ENCODE results near the gene PDZD8.

The PDZD8 gene

GRCh38 chr10:117266812-117267211 is 108.4 kb downstream of the PDZD8 start:
- H3K9me2 ChIP-seq (ENCODE audit: low read depth, low read length): no peaks in the 10 kb centered on the region
- no peak overlapping the region for H3K9ac ChIP-seq (ENCODE audit: low read length)
- no peak overlapping the region for H2AFZ ChIP-seq (ENCODE audit: low read length)

GRCh38 chr10:117266400-117266799 is 108.8 kb downstream of the PDZD8 start:
- H3K4me3 ChIP-seq (ENCODE audit: low read depth, low read length, poor library complexity, severe bottlenecking): no peak overlapping the region
- H3K4me2 ChIP-seq (ENCODE audit: low read length): no peak overlapping the region
- H3K9me3 ChIP-seq (ENCODE audit: low read length): no peaks in the 10 kb centered on the region
- no peak overlapping the region for H3K9ac ChIP-seq (ENCODE audit: low read length)
- H2AFZ ChIP-seq (ENCODE audit: low read length): no peak overlapping the region
- H4K20me1 ChIP-seq (ENCODE audit: insufficient read depth, low read length): no peaks in the 10 kb centered on the region
- no peak overlapping the region for H3K27ac ChIP-seq (ENCODE audit: low read depth, low read length, poor library complexity, severe bottlenecking)
- no peaks in the 10 kb centered on the region for H3K4me1 ChIP-seq (ENCODE audit: insufficient read depth, low read length, severe bottlenecking)
- no peaks in the 10 kb centered on the region for H3K36me3 ChIP-seq (ENCODE audit: insufficient read depth, low read length)
- no peaks in the 10 kb centered on the region for H3F3A ChIP-seq (ENCODE audit: insufficient read depth, low read length)
- no peak for TF ChIP-seq EZH2 (IDR thresholded peaks at IDR 0.05; ENCODE audit: borderline replicate concordance, low read length)
- TF ChIP-seq CTCF (IDR thresholded peaks at IDR 0.05; ENCODE audit: low read length): no peak
- H3K79me2 ChIP-seq (ENCODE audit: insufficient read depth, low read length): no peaks in the 10 kb centered on the region
- no peaks in the 10 kb centered on the region for H3K27me3 ChIP-seq (ENCODE audit: insufficient read depth, low read length)
- no peaks in the 10 kb centered on the region for H3K9me2 ChIP-seq (ENCODE audit: low read depth, low read length)

More at GRCh38 chr10:117266812-117267211, 108.4 kb downstream of the PDZD8 start:
- Histone ChIP-seq H3K36me3 (ENCODE audit: insufficient read depth, low read length) (no peaks in the 10 kb centered on the region), H3K4me1 (ENCODE audit: insufficient read depth, low read length, severe bottlenecking) (no peaks in the 10 kb centered on the region), H3F3A (ENCODE audit: insufficient read depth, low read length) (no peaks in the 10 kb centered on the region), H4K20me1 (ENCODE audit: insufficient read depth, low read length) (no peaks in the 10 kb centered on the region), H3K4me3 (ENCODE audit: low read depth, low read length, poor library complexity, severe bottlenecking) (no peak overlapping the region), H3K4me2 (ENCODE audit: low read length) (no peak overlapping the region), H3K27me3 (ENCODE audit: insufficient read depth, low read length) (no peaks in the 10 kb centered on the region), H3K27ac (ENCODE audit: low read depth, low read length, poor library complexity, severe bottlenecking) (no peak overlapping the region), H3K9me3 (ENCODE audit: low read length) (no peaks in the 10 kb centered on the region), H3K79me2 (ENCODE audit: insufficient read depth, low read length) (no peaks in the 10 kb centered on the region)
- TF ChIP-seq EZH2 (IDR thresholded peaks at IDR 0.05; ENCODE audit: borderline replicate concordance, low read length) (no peak), CTCF (IDR thresholded peaks at IDR 0.05; ENCODE audit: low read length) (no peak)

DNA sequence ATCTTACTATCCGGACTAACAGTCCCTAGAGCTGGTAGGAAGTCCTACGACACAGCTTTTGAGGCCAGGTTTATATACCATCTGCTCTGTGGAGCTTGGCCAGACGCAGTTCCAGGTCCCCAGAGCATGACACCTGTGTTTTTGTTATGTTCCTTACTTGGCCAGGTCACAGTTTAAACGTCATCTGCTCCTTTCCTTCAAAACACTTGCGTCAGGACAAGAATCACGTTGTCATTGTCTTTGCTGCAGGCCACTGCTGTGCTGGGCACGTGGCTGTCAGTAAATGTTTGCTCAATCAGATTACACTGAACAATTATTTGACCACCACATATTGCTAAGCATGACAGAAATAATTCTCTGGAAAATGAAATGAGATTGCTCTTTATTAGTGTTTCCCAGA is 110.5 kb downstream of the PDZD8 start:
- H3K36me3 ChIP-seq (ENCODE audit: insufficient read depth, low read length): no peaks in the 10 kb centered on the region
- H4K20me1 ChIP-seq (ENCODE audit: insufficient read depth, low read length): no peaks in the 10 kb centered on the region
- no peak overlapping the region for H2AFZ ChIP-seq (ENCODE audit: low read length)
- H3K9me2 ChIP-seq (ENCODE audit: low read depth, low read length): no peaks in the 10 kb centered on the region
- no peak overlapping the region for H3K27ac ChIP-seq (ENCODE audit: low read depth, low read length, poor library complexity, severe bottlenecking)
- no peaks in the 10 kb centered on the region for H3K9me3 ChIP-seq (ENCODE audit: low read length)
- H3K79me2 ChIP-seq (ENCODE audit: insufficient read depth, low read length): no peaks in the 10 kb centered on the region
- no peak overlapping the region for H3K4me2 ChIP-seq (ENCODE audit: low read length)
- H3K4me1 ChIP-seq (ENCODE audit: insufficient read depth, low read length, severe bottlenecking): no peaks in the 10 kb centered on the region
- no peak overlapping the region for H3K9ac ChIP-seq (ENCODE audit: low read length)
- H3F3A ChIP-seq (ENCODE audit: insufficient read depth, low read length): no peaks in the 10 kb centered on the region
- H3K27me3 ChIP-seq (ENCODE audit: insufficient read depth, low read length): 0 out of 2 replicates have a peak, but pooled peaks cover 5% of the 10 kb centered on the region
- no peak overlapping the region for H3K4me3 ChIP-seq (ENCODE audit: low read depth, low read length, poor library complexity, severe bottlenecking)
- TF ChIP-seq EZH2 (IDR thresholded peaks at IDR 0.05; ENCODE audit: borderline replicate concordance, low read length): no peak
- TF ChIP-seq CTCF (IDR thresholded peaks at IDR 0.05; ENCODE audit: low read length): no peak

Measured in OCI-LY1 (cell line).